GM23338 (cell line): Measurements from ENCODE around the gene PFDN4. TPM values are rescaled to one million over a fixed set of nuclear protein-coding genes. Genes with fewer than 3 reads are reported as not detected.

Experiments
- ATAC-seq: fragments of 200-7000 bp; cut with Tn5 transposase; 3 replicates; pipeline ENCODE4 v1.9.1; 2020
- DNase-seq: peaks from one replicate; pipeline ENCODE4 v3.0.0-alpha.2; 2015; ENCODE audit warnings: low spot score
- H2AFZ ChIP-seq: fragments of 200-600 bp; sonication (generic); 2 replicates; pipeline ENCODE4 v1.8.0; 2016; ENCODE audit warnings: antibody characterized with exemption, mild to moderate bottlenecking, moderate library complexity
- H3F3A ChIP-seq: fragments of 200-600 bp; sonication (generic); replicated peaks from 2 replicates; pipeline ENCODE4 v1.8.0; 2017; ENCODE audit warnings: antibody characterized with exemption, mixed run types, low read depth
- H3K27ac ChIP-seq: fragments of 200-600 bp; sonication (generic); 2 replicates; pipeline ENCODE4 v1.6.1; 2016; ENCODE audit warnings: low read depth
- H3K27me3 ChIP-seq: fragments of 200-600 bp; sonication (generic); 2 replicates; pipeline ENCODE4 v1.8.0; 2016; ENCODE audit warnings: mild to moderate bottlenecking, mixed run types, moderate library complexity; ENCODE audit not compliant: insufficient read depth
- H3K36me3 ChIP-seq: fragments of 200-600 bp; sonication (generic); 2 replicates; pipeline ENCODE4 v1.8.0; 2016; ENCODE audit warnings: mild to moderate bottlenecking; ENCODE audit not compliant: insufficient read depth
- H3K4me1 ChIP-seq: fragments of 200-600 bp; sonication (generic); 2 replicates; pipeline ENCODE4 v1.8.0; 2016; ENCODE audit warnings: mild to moderate bottlenecking, moderate library complexity; ENCODE audit not compliant: insufficient read depth
- H3K4me2 ChIP-seq: fragments of 200-600 bp; sonication (generic); 2 replicates; pipeline ENCODE4 v1.7.1; 2017; ENCODE audit warnings: mixed run types
- H3K4me3 ChIP-seq: fragments of 200-600 bp; sonication (generic); 2 replicates; pipeline ENCODE4 v1.6.1; 2016; ENCODE audit warnings: mixed run types
- H3K79me2 ChIP-seq: fragments of 200-600 bp; sonication (generic); replicated peaks from 2 replicates; pipeline ENCODE4 v1.8.0; 2017; ENCODE audit warnings: mild to moderate bottlenecking; ENCODE audit not compliant: insufficient read depth
- H3K9me2 ChIP-seq: fragments of 200-600 bp; sonication (generic); 2 replicates; pipeline ENCODE4 v1.8.0; 2017; ENCODE audit not compliant: insufficient read depth
- H4K20me1 ChIP-seq: fragments of 200-600 bp; sonication (generic); replicated peaks from 2 replicates; pipeline ENCODE4 v1.8.0; 2017; ENCODE audit warnings: mild to moderate bottlenecking; ENCODE audit not compliant: insufficient read depth
- H3K27ac Mint-ChIP-seq: 2 replicates; pipeline ENCODE4 v1.8.0; 2020; ENCODE audit warnings: inconsistent platforms, mild to moderate bottlenecking, moderate library complexity, mixed read lengths
- H3K27me3 Mint-ChIP-seq: 3 replicates; pipeline ENCODE4 v1.8.0; 2022; ENCODE audit warnings: low read depth, mild to moderate bottlenecking, moderate library complexity, mixed read lengths, inconsistent platforms; ENCODE audit not compliant: insufficient read depth, poor library complexity
- H3K36me3 Mint-ChIP-seq: 3 replicates; pipeline ENCODE4 v1.8.0; 2021; ENCODE audit warnings: low read depth, mild to moderate bottlenecking, inconsistent platforms, moderate library complexity, mixed read lengths
- H3K4me1 Mint-ChIP-seq: 3 replicates; pipeline ENCODE4 v1.8.0; 2020; ENCODE audit warnings: mild to moderate bottlenecking, inconsistent platforms, mixed read lengths
- H3K4me3 Mint-ChIP-seq: 3 replicates; pipeline ENCODE4 v1.8.0; 2021; ENCODE audit warnings: moderate library complexity, mild to moderate bottlenecking, inconsistent platforms, mixed read lengths
- H3K9me3 Mint-ChIP-seq: 3 replicates; pipeline ENCODE4 v1.8.0; 2020; ENCODE audit warnings: moderate library complexity, mild to moderate bottlenecking, inconsistent platforms, mixed read lengths
- CREB1 ChIP-seq: fragments of 250-450 bp; sonication (Bioruptor Pico); IDR thresholded peaks from 2 replicates; pipeline ENCODE4 v1.5.0; 2020; ENCODE audit warnings: low read depth, mild to moderate bottlenecking, moderate library complexity
- CTCF ChIP-seq, 2 experiments: fragments of 200-600 bp in 1 of 2; sonication (generic) in 1 of 2; conservative IDR thresholded peaks; 2 replicates each; pipeline versions ENCODE4 v1.5.1 to v1.6.1; 2016 to 2017; ENCODE audit warnings: antibody characterized with exemption in 2 of 2, low read depth in 2 of 2, mild to moderate bottlenecking in 2 of 2, moderate library complexity in 1 of 2
- ETS1 ChIP-seq: IDR thresholded peaks from 2 replicates; pipeline ENCODE4 v1.6.1; 2016; ENCODE audit warnings: antibody characterized with exemption
- EZH2 ChIP-seq: fragments of 200-600 bp; sonication (generic); IDR thresholded peaks from one replicate; pipeline ENCODE4 v1.8.0; 2017; ENCODE audit warnings: antibody characterized with exemption, mild to moderate bottlenecking, low read depth; ENCODE audit not compliant: unreplicated experiment
- POLR2AphosphoS5 ChIP-seq: IDR thresholded peaks from 2 replicates; pipeline ENCODE4 v1.6.1; 2016; ENCODE audit warnings: antibody characterized with exemption, low read depth
- REST ChIP-seq: IDR thresholded peaks from one replicate; pipeline ENCODE4 v1.6.1; 2018; ENCODE audit warnings: antibody characterized with exemption; ENCODE audit not compliant: unreplicated experiment
- STAT1 ChIP-seq: IDR thresholded peaks from one replicate; pipeline ENCODE4 v1.6.1; 2016; ENCODE audit warnings: antibody characterized with exemption; ENCODE audit not compliant: unreplicated experiment
- ZNF114 ChIP-seq: fragments of 250-450 bp; sonication (Bioruptor Pico); IDR thresholded peaks from 2 replicates; pipeline ENCODE4 v1.5.0; 2020; ENCODE audit warnings: mild to moderate bottlenecking, moderate library complexity
- ZNF331 ChIP-seq: fragments of 250-450 bp; sonication (Bioruptor Pico); IDR thresholded peaks from 2 replicates; pipeline ENCODE4 v1.5.0; 2020; ENCODE audit warnings: low read depth, mild to moderate bottlenecking, moderate library complexity
- ZNF462 ChIP-seq: fragments of 250-450 bp; sonication (Bioruptor Pico); IDR thresholded peaks from 2 replicates; pipeline ENCODE4 v1.5.0; 2020; ENCODE audit warnings: mild to moderate bottlenecking, moderate library complexity
- polyA plus RNA-seq: library from polyadenylated mRNA; unstranded; fragments of >200 nt; fragmentation: Nextera tagmentation; extraction: Ambion mirVana; gene quantifications from 2 replicates; pipeline ENCODE4 v1.2.1, GENCODE V29; 2016
- total RNA-seq: library from RNA; depleted of rRNA; stranded (reverse); fragments of >200 nt; shearing (Covaris generic); gene quantifications from 2 replicates; pipeline ENCODE4 v1.2.3, GENCODE V29; 2014

PFDN4 gene
- total and polyA plus RNA-seq, 2 experiments from 2014 or later = 105 to 477 TPM

- ATAC-seq (no peak), DNase-seq (no peak)
- no peaks in the 10 kb centered on the region; the same call in 2 of the 3 replicates for H3K9me3 Mint-ChIP-seq
- no peak overlapping the region for H3K4me3 Mint-ChIP-seq
- H2AFZ ChIP-seq = no peak overlapping the region
- H3K27ac ChIP-seq = no peak overlapping the region
- no peaks in the 10 kb centered on the region for H3F3A ChIP-seq
- no peaks in the 10 kb centered on the region for H3K27me3 Mint-ChIP-seq
- no peaks in the 10 kb centered on the region for H3K79me2 ChIP-seq
- H4K20me1 ChIP-seq = no peaks in the 10 kb centered on the region
- H3K4me2 ChIP-seq = no peak overlapping the region
- H3K4me3 ChIP-seq = no peak overlapping the region
- no peaks in the 10 kb centered on the region for H3K9me2 ChIP-seq
- no peak for TF ChIP-seq POLR2AphosphoS5
- no peak for TF ChIP-seq CREB1 (CRISPR knock-in tag)
- no peak for TF ChIP-seq EZH2
- no peak for TF ChIP-seq ETS1
- TF ChIP-seq ZNF114 (CRISPR knock-in tag) = no peak
- TF ChIP-seq ZNF462 (CRISPR knock-in tag) = no peak
- TF ChIP-seq CTCF (conservative IDR thresholded peaks at IDR 0.05; ENCODE audit: low read depth in 2 of 2) = no peak
- TF ChIP-seq ZNF331 (CRISPR knock-in tag) = no peak
- TF ChIP-seq STAT1 = no peak
- TF ChIP-seq REST = no peak
- H3K36me3 ChIP-seq = no peaks in the 10 kb centered on the region
- peaks cover 11% of the 10 kb centered on the region for H3K4me1 Mint-ChIP-seq
- H3K27ac Mint-ChIP-seq = no peak overlapping the region
- H3K4me1 ChIP-seq = peaks cover 4% of the 10 kb centered on the region; the same call in 1 of the 2 replicates
- no peaks in the 10 kb centered on the region for H3K27me3 ChIP-seq
- H3K36me3 Mint-ChIP-seq = peaks cover under 1% of the 10 kb centered on the region; the same call in 1 of the 3 replicates
Measured at GRCh38 chr20:54256202-54256601, 48.3 kb downstream of the PFDN4 start.
